GM18873 (cell line): Measurements from ENCODE around the gene RAB6A.

Experiments
- ATAC-seq: cut with Tn5 transposase; IDR thresholded peaks from one replicate; pipeline ENCODE4 v1.9.1; 2021; ENCODE audit warnings: mild to moderate bottlenecking, moderate library complexity, moderate number of reproducible peaks; ENCODE audit not compliant: unreplicated experiment, low FRiP score

The RAB6A gene

DNA sequence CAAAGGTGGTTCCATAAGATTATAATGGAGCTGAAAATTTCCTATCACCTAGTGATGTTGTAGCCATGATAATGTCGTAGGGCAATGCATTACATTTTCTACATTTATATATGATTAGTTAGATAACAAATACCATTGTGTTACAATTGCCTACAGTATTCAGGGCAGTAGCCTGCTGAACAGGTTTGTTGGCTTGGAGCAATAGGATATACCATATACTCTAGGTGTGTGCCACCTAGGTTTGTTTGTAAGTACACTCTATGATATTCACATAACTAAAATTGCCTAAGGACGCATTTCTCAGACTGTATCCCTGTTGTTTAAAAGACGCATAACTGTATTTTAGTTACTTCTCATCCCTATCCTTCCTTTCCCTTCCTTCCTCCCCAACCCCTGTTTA is 100.9 kb downstream of the RAB6A start:
- no peak for ATAC-seq

DNA sequence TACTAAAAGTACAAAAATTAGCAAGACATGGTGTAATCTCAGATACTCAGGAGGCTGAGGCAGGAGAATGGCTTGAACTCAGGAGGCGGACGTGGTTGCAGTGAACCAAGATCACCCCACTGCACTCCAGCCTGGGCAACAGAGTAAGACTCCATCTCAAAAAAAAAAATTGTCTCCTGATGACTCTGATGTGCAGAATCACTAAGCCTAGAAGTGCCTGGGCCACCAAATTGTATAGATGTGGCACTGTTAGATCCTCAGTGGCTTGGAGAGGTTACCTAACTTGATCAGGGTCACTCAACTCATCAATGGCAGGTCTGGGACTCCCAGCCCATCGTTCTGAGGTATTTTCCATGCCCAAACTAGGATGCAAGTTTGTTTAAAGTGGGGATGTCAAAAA is 103.9 kb downstream of the RAB6A start:
- no peak for ATAC-seq

DNA sequence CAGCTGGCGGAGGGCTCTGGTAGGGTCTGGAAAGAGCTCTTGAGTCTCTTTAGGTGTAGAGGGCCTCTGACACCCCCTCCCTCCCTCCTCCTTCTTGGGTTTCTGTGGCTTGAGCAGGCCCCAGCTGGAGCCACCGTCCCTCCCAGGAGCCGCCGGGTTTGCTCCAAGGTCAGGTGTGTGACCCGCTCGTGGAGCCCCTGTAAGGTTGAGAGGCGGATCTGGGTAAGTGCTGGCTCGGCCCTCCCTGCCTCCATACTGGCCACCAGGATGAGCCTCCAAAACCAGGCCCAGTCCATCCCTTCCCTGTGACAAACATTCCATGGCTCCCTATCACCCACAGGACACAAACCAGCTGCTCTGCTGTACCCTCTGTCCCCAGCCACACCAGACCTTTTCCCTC is 105.2 kb downstream of the RAB6A start:
- ATAC-seq = no peak

DNA sequence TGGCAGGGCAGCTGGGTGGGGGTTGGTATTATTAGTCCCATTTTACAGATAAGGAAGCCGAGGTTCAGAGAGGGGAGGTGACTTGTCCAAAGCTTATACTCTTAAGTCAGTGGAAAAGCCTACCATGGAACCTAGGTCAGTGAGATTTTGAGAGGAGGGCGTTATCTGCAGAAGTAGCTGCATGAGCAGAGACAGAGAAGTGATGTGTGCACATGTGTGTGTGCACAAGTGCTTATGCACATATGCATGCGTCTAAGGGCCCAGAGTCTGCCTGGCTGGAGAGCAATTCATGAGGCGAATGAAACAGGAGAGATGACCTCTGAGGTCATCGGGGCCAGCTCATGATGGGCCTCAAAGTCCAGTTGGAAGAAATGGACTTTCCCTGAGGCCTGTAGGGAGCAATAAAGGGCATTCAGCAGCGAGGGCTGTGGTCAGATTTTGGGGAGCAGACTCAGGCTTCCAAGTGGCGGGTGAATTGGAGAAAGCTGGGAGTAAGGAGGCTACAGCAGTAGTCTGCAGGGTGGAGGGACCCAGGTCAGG is 106.3 kb downstream of the RAB6A start:
- ATAC-seq = no peak

DNA sequence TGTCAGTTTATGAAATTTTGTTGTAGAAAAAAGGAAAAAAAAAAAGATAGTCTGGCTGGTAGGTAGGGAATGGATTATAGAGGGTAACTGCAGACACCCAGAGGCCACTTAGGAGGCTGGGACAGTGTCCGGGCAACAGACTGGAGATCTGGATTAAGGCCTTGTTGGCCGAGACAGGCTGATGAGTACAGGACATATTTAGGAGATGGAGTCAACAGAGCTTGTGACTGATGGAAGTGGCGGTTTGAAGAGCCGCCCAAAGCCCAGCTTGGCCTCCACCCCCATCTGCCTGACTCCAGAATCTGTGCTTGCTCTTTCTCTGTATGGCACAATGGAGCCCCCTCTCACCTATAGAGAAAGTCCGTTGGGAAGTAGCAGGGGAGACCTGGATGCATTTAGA is 106.9 kb downstream of the RAB6A start:
- ATAC-seq = no peak

DNA sequence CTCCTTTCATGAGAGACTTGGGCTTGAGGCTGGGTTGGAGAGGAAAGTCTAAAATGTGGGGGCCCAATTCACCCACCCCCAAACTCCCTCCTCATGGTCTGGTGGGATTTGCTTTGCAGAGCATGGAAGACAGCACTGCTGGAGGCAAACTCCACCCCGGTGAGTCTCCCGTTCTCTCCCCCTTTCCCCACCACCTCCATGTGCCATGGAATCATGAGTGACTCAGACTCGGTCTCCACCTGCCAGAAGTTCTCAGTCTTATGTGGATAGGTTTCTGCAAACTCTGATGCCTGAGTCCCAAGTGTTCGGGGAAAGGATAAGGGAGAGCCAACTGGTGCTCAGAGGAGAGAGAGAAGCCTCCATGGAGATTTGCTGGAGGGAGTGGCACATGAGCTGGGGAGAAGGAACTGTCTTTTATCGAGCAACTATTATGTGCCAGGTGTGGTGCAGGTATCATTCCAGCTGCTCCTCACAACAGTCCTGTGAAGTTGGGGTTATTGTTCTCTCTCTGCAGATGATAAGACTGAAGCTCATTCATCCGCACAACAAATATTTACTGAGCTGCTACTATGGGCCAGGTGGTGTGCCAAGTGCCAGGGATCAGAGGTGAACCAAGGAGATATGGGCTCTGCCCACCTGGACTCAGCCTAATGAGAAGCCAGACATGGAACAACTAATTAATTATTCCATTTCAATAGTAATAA is 107.9 kb downstream of the RAB6A start:
- no peak for ATAC-seq

DNA sequence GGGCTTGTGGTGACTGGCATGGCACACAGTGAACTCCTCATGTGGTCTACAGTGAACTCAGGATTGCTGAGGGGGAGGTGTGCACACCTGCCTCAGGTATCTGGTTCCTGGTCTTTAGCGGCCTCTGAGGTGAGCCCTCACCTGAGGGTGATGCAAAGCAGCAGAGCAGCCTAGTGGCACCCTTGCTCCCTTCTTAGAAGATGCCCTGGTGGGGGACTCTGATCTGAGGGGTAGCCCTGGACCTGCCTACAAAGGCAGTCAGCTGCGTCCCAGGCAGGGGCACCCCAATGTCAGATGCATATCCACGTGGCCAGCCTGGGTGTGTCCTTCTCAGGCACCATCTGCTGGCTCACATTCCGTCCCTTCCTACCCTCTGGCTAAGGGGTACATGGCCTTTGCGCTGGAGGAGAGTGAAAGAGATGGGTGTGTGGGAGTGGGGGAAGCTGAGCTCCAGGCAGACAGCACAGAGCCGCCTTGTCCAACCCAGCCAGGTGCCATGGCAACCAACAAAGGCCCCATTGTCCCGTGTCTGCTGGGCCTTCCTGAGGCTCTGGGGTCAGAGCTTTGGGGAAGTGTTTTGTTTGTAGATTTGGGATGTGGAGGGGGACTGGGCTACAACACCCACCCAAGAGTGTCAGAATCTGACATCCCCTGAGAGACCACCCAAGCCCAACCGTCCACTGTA is 108.7 kb downstream of the RAB6A start:
- no peak for ATAC-seq

DNA sequence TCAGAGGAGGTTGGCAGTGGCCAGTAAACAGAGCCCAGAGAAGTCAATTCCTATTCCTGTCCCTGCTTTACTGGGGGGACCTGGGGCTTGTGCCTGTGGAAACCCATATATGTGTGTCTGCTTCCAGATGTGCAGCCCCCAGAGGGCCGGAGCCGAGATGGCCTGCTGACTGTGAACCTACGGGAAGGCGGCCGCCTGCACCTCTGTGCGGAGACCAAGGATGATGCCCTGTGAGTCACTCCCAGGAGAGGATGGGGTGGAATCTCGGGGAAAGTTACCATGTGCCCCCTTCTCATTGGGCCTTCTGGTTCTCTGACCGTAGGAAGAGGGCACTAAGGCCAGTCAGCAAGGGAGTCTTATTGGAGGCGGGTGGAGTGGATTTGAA is 109.2 kb downstream of the RAB6A start:
- no peak for ATAC-seq

DNA sequence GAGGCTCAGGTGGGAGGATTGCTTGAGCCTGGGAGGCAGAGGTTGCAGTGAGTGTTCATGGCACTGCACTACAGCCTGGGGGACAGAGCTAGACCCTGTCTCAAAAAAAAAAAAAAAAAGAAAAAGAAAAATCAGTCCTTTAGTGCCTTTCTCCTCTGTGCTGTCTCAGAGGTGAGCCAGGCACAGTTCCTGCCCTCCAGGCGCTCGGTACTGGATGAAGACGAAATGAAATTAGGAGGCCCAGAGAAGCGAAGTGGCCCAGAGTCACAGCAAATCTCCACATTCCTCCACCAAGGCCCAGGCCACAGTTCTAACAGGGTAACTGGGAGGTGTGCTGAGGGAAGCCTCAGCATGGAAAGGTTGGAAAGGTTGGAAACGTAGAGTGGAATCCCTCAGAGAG is 109.6 kb downstream of the RAB6A start:
- ATAC-seq = no peak

DNA sequence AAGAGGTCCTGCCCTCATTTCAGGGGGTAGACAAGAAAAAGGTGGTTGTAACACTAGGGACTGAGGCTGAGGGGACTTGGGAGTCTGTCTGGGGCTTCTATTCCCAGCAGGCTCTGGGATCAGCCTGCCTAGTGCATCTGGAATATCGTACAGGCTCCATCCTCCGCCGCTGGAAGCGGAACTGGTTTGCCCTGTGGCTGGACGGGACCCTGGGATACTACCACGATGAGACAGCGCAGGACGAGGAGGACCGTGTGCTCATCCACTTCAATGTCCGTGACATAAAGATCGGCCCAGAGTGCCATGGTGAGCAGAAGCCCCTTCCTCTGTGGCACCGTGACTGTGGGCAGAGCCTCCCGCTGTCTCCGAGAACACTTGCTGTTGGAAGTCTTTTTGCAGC is 110.5 kb downstream of the RAB6A start:
- no peak for ATAC-seq

DNA sequence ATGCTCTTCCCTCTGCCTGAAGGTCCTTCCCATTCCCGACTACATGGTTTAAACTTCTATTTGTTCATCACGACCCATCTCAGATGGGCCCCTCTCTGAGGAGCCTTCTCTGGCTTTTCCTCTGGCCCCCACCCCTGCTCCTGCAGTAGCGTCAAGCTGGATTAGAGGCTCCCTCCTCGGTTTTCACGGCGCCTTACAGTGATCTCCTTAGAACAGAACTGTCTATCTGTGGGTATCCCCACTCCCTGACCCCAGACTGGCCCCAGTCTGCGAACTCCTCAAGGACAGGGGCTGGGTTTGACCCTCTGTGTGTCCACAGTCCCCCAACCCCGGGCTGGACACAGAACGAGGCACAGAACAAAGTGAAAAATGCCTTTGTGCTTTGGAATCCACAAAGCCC is 111.7 kb downstream of the RAB6A start:
- ATAC-seq = no peak

DNA sequence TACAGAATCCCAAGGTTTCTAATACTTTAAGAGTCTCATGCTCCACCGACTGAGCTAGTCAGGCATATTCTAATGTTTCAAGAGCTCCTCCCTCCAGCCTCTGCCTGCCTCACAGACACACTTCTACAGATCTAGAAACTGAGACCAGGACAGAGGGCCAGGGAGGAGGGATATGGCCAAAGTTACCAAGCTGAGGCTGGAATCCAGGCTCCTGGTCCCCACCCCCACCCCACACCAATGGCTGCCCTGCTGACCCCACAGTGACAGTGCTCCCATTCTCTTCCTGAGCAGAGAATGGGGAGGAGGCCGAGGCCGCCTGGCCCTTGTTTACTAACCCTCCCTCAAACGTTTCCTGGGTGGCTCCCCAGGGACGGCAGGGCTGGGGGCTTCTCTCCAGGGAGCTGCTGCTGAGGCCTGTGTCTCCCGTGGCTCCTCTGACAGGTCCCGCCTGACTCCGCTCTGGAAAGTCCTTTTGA is 112.3 kb downstream of the RAB6A start:
- ATAC-seq = no peak

DNA sequence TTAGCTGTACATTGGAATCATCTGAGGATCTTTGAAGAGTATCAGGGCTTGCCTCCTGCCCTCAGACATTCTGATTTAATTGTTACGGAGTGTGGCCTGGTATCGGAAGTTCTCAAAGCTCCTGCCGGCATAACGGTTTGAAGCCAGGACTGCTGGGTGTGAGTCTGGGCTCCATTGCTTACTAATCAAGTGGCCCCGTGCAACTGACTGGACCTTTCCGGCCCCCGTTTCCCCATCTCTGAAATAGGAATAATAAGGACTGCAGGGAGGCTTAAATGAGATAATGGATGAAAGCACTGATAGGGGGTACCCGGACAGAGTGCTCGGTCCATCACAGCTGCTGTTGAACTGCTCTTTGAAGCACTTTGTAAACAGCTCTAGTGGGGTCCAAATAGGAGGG is 112.8 kb downstream of the RAB6A start:
- ATAC-seq = no peak

DNA sequence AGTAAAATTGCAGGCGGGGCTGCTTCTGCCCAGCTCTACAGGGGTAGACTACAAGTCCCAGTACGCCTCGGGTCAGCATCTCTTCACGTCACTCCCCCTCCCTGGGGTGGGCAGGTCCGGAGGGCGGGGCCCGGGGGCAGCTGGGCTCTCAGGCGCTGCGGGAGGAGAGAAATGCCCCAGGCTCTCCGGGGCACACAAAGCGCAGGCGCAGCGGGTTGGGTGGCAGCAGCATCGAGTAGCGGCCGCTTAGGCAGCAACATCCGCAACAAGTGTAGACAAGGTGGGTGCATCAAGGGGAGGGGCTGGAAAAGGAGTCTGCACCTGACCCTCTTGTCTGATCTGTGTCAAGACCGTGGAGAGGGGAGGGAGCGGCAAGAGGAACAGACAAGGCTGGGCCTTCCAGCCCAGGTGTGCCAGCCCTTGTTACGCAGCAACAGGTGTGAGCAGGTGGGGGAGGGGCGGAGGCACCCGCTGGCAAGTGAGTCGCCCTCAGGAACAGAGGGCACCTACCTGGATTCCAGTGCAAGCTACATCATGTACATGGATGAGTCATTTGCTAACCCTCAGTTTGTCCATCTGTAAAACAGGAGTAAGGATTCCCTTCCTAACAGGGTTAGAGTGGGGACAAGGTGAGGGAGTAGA is 113.3 kb downstream of the RAB6A start:
- no peak for ATAC-seq

DNA sequence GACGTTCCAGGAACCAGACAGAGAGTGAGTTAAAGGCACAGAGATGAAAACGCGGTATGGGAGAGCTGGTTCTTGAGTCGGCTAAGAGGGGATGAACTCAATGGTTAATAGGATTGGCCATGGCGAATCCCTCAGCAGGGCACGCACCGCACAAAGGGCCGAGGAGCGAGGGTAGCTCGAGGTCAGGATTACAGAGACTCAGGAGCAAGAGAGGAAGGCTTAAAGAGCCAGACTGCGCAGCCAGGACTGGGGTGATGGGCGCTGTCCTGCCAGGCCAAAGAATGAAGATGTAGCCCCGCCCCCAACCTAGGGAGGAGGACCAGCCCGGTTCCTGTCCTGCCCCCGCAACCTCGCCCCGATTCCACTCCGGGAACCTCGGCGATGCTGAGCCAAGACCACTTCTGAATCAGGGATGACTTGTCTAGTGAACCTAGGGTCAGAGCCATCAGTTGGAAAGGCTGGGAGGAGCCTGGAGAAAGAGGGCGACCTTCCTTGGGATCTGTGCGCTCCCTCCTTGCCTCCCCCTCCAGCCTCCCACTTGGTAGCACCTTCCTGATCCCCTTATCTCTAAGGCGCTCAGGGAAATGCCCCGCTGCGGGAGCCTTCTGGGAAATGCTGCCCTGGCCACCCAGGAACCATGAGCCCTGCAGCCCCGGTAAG is 114.8 kb downstream of the RAB6A start, which contains the start of gene PLEKHB1:
Gene PLEKHB1 (plus strand): TSS at position 610 of the 660 bp plus-strand sequence. CDS start 28 bp downstream, at position 638.
- ATAC-seq = no peak

DNA sequence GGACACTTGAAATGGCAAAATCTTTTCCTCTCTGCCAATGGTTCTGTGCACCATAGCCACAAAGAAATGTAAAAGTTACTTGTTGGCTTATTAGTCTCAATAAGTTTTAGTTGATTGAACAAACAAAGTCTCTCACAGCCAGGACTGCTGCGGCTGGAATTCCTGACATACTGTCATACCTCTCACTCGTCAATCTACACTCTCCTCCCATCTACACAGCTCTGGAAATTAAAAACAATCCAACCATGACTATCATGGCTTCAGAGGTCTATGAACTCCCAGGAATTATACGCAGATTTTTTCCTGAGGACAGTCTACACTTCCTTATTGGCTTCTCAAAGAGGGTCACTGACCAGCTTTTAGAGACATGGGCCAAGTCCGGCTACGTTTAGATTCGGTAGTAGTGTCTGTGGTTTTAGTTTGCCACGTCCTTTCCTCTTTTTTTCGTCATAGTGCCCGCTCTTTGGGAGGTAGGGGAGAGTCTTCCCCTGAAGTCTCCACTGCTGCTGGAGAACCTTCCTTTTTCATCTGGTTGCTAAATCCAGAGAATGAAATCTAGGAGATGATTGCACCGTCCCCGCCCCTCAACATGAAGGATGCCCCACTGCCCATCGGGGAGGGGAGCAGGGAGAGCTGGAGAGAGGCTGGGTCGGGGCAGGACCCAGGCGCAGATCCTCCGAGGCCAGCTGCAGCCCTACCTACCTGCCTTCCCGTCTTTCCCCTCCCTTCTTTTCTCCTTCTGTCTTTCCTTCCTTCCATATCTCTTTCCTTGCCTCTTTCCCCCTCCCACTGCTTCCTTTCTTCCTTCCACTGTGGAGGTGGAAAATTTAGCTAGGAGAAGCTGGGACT is 115.5 kb downstream of the RAB6A start:
- no peak for ATAC-seq

DNA sequence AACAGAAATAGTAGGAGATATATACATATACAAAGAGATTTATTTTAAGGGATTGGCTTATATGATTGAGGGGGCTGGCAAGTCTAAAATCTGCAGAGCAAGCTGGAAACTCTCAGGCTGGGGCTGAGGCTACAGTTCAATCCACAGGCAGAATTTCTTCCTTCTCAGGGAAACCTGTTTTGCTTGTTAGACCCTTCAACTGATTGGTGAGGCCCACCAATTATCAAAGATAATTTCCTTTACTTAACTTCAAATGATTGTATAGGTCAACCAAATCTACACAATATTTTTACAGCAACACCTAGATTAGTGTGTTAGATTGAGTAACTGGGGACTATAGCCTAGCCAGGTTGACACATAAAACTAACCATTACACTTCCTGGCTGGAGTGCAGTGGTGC is 119.2 kb downstream of the RAB6A start:
- ATAC-seq = no peak

DNA sequence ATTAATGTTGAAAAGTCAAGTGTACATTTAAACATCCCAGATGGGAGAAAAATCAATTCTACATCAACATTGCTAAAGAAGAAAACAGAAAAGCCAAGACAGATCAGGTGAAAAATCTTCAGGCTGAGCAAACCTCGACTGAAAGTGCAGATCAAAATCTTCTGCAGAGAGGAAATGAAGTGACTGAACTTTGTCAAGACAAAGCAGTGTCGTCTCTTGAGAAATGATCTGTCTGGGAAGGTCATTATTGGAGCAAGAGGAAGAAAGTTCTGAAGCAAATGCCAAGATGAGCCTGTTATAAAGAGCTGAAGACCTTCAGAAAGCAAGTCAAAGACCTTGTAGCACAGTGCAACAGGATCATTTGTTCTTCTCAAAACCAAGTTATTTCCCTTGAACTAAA is 120.3 kb downstream of the RAB6A start:
- ATAC-seq = no peak

DNA sequence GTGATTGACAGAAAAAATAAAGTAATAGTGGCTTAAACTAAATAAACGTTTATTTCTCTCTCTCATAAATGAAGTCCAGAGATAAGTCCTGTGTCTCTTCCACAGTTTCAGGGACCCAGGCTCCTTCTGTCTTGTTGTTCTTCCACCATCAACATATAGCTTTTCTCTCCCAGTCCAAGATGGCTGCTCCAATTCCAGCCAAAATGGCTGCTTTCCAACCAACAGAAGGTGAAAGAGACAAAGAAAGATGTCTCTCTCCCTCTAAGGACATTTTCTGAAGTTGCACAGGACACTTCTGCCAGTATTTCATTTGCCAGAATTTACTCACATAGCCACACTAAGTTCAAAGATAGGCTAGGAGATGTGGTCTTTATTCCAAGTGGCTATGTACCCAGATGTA is 123.9 kb downstream of the RAB6A start:
- ATAC-seq = no peak

DNA sequence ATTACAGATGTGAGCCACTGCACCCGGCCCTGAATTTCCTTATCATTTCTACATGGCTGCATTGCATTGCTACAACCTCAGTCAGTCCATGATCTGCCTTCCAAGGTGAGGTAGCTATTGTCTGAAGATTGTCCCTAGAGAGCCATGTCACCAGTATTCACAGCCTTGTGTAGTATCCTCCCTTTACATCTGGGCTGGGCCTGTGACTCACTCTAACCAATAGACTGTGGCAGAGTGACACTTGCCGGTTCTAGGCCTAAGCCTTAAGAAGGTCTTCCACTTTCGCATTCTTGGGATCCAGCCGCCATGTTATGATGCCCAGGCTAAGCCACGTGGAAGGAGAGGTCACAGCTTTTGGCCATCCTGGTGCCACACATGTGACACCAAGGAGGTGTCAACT is 124.6 kb downstream of the RAB6A start:
- no peak for ATAC-seq
